ENCODE results near the gene LRRC14B.
"Not testable (repeated sequence)": the region's sequence is repeated elsewhere in the genome, so short reads cannot be mapped to it uniquely, and the experiment has no call there.

Gene LRRC14B

DNA sequence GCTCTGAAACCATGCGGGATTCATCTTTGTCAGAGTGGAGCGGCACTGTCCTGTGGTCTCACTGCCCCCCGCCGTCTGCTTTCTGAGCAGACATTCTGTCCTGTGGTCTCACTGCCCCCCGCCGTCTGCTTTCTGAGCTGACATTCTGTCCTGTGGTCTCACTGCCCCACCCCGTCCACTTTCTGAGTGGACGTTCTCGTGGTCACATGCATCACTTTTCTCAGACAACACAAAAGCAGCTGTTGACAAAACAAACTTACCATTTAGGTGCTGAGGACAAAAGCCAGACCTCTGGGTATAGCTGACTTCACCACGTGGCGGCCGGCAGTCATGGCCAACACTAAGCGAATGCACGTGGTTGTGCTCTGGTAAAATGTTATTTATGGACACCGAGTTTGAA is 2.8 kb downstream of the LRRC14B start:
- DNase-seq = no peak

DNA sequence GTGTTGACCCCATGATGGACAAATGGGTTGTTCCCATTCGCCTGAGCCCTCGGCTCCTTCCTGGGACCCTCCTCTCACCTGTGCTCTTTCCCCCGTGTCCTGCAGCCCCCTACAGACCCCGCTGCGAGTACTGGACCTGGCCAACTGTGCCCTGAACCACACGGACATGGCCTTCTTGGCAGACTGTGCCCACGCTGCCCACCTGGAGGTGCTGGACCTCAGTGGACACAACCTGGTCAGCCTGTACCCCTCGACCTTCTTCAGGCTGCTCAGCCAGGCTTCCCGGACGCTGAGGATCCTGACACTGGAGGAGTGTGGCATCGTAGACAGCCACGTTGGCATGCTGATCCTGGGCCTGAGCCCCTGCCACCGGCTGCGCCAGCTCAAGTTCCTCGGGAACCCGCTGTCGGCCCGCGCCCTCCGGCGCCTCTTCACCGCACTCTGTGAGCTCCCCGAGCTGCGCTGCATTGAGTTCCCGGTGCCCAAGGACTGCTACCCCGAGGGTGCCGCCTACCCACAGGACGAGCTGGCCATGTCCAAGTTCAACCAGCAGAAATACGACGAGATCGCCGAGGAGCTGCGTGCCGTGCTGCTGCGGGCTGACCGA is 3.4 kb downstream of the LRRC14B start:
- DNase-seq = no peak

DNA sequence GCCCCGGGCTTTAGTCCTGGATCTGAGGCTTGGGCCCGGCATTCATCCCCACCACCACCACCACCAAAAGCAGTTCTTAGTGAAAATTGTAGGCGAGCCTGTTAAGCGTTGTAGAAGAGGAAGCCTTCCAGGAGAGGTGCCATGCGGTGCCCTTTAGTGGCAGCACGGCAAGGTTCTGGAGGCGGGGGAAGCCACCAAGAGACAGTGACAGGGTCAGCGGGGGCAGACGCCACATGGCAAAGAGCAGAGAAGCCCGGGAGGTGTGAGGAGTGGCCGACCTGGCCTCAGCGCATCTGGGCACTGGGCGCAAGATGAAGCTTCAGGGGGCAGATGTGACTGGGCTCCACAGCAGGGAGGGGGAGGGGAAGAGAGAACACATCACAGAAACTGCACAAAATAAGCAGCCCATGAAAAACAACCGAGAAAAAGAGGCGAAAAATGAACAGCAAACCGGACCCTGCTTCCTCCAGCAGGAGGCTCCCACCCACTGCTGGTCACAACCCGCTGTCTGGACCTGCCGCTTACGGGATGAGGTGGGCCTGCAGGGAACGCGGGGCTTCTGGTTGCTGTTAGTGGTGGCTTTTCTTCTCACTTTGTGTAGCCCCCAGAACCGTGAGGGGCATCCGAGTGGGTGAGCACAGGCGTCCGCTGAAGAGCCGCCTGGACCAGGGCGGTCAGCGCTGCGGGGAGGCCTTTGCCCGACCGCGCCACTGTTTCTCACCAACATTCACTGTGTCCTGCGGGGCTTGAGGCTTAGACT is 4.3 kb downstream of the LRRC14B start:
- no peak for DNase-seq

DNA sequence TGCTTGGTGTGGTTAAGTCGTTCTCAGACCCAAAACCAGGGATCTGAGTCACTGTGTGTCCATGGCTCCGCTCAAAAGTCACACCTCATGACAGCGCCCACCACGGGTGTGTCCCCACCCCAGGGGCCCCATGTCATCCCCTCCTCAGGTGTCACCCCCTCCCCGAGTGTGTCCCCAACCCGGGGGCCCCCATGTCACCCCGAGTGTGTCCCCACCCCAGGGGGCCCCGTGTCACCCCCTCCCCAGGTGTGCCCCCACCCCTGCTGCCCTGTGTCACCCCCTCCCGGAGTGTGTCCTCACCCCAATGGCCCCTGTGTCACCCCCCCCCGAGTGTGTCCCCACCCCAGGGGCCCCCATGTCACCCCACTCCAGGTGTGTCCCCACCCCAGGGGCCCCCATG is 5.1 kb downstream of the LRRC14B start:
- DNase-seq = no peak

DNA sequence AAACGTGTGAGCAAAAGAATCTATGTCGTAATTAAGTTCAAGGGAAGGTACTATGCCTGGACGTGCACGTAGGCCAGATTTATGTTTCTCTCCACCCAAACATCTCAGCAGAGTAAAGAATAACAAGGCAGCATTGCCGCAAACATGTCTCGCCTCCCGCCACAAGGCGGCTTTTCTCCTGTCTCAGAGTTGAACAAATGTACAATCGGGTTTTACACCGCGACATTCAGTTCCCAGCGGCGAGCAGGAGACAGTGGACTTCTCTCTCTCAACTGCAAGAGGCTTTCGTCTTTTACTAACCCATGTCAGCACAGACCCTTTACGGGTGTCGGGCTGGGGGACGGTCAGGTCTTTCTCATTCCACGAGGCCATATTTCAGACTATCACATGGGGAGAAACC is 5.7 kb downstream of the LRRC14B start:
- DNase-seq = not testable (repeated sequence)

DNA sequence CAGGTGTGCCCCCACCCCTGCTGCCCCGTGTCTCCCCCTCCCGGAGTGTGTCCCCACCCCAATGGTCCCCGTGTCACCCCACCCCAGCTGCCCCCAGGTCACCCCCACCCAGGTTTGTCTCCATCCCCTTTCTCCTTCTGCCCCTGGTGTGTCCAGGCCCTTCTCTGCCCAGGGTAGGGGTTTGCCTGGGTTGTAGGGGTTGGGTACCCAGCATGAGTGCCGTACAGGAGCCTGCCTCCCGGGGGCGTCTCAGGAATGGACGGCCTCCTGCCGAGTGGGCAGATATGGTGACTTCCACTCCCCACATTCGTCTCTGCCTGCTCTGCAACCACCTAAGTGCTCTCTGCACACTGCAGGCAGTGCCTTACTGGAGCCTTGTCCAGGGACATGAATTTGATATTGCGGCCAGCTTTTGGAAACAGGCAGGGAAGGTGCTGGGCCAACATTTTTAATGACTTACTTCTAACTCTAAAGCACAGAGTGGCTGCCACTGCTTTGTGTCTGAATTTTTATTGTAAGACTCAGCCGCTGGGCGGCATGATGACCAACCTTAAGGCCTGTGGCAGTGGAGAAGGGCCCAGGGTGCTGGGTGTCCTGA is 6.7 kb downstream of the LRRC14B start:
- DNase-seq = no peak

DNA sequence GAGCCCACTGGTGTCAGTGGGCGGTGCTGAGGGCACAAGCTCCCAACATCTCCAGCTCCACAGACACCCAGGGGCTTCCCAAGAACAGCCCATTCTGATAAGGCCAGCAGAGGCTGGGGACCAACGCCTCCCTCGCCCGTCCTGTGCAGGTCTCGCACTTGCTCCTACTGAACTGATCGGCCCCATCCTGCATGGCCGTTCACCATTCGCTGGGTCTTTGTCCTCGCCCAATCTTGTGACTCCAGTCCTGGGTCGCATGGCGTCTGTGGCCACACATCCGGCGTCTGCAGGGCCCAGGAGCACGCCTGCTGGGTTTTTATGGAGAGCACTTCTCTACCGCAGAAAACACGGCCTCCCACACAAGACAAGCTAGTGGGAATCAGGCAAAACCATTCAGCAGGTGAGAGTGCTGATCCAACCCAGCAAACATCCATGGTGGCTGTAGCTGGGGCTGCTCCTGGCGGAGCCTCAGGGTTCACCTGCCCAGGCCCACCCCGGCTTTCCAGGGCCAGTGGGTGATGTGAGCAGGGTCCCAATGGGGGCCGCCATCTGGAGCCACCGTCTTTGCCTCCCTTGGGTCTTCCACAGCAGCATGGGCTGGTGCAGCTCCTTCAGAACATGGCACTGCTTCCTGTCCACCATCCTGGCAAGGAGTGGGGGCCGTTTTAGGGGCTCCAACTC is 7.4 kb downstream of the LRRC14B start:
- no peak for DNase-seq

DNA sequence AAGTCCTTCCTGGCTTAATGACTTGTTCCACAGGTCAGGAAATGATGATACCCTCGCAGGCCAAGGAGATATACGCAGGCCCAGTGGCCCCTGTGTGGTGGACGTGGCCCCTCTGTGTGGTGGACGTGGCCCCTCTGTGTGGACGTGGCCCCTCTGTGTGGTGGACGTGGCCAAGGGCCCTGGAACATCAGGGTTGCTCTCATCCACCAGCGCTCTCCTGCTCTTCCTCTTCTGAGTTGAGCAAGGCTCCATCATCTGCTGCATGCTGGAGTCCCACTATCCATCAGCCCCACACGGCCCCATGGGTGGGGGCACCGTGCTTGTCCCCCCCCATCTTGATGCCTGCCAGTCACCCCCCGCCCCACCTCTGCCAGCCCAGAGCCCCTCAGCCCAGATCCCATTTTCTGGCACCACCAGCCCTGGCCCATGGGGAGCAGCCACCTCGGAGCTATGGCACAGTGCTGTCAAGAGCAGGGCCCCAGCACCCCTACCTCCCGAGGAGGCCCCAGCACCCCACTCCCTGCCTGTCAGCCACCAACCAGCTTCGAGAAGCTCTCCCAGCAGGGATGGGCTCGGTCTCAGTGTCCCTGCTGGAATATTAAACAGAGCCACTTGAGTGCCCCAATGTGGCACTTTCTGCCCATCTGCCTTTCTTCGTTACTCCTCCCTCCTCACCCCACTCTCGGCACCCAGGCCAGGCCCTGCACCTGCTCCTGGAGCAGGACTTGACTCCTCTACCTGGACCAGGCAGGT is 8.1 kb downstream of the LRRC14B start:
- no peak for DNase-seq

DNA sequence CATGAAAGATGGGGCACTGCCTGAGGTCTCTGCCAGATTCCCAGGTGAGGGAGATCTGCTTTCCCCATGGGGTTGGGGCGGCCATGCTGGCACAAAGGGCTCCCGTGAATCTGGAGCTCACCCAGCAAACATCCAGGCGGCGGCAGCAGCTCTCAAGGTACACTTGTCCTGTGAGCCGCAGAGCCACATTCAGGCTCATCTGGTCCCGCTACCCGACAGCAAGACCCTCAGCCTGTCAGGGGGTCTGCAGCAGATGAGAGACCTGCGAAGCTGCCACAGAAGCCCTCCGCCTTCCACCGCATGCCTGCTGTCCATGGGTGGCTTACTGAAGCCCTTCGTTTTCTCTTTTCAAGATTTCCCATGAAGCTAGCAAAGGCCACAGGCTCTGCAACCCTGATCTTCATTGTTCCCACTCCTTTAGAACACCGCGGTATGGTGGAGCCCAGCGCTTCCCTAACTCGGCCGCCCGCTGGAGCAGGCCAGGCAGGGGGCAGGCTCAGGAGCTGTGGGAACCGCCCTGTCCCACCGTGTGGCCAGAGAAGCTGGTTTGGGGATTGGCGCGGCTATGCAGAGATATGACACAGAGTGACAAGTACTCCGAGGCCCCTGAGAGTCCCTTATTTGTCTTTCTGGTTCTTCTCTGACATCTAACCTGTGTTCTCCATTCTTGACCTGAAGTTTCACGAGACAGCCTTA is 8.8 kb downstream of the LRRC14B start:
- DNase-seq = no peak

DNA sequence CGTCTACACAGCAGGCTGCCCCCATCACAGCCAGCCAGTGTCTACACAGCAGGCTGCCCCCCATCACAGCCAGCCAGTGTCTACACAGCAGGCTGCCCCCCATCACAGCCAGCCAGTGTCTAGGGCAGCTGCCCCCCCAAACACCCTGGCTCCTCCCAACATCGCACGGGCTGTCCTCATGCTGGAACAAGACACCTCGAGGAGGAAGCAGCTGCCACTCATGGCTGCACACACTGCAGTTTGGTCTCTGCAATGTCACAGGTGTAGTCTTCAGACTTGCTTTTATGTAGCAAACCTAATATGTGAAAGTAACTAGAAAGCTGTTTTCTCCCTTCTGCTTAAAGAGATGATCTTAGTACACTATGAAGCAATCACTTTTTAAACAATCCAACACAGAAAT is 9.7 kb downstream of the LRRC14B start:
- DNase-seq = no peak

DNA sequence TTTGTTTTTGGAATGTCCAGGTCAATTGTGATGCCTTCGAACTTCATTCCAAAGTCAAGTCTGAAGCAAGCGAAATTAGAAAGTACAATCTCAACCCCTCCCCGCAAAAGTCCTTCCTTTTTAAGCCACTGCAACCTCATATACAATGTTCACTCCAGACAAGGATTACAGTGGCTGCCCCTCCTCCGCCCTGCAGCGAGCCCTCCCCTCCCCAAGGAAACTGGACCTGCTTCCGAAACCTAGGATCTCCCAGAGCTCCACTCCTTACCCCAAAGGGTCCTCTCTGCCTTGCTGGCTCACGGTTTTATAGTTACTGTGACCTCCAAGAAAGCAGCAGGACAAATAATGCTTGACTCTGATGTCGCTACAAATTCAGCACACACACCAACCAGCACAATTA is 10.4 kb downstream of the LRRC14B start:
- no peak for DNase-seq

DNA sequence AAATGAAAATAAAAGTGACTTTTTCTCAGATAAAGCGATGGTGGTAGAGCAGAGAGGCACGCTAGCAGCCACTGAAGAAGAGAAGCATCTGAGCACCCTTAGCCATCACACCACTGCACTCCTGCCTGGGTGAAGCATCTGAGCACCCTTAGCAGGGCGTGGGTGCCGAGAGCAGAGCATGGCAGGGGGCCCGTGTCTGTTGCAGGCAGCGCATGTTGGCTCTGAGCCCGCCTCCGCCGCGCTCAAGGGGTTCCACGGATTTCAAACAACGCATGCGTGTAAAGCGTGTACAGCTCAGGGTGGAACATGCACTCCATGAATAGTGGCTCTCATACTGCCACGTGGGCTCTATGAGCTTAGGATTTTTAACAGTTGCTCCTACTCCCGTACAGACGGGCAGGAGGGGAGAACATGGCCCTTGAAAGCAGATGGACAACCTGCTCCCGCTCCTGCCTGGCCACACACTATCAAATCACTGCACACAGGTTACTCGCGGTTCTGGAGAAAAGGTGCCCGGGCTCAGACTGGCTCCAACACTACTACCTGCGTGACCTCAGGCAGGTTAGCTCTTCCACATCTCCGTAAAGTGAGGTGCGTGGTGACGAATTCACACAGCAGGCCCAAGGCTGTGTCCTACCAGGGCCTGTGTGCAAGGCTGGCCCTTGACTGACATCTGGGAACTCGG is 12.1 kb downstream of the LRRC14B start:
- no peak for DNase-seq

DNA sequence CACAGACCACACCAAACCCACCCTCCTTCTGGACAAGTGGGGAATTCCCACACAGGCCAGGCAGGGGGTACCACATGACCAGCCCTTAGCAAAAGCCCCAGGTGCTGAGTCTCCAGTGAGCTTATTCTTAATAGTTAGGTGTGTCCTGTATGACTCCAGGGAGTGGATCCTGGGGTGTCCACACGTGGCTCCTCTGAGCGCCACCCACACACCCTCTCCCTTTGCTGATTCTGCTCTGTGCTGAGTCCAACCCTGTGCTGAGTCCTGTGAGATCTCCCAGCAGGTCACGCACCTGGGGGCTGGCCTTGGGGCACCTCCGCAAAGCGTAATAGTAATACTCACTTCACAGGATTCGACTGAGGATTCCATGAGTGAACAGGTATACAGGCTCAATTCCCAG is 12.7 kb downstream of the LRRC14B start:
- DNase-seq = no peak

DNA sequence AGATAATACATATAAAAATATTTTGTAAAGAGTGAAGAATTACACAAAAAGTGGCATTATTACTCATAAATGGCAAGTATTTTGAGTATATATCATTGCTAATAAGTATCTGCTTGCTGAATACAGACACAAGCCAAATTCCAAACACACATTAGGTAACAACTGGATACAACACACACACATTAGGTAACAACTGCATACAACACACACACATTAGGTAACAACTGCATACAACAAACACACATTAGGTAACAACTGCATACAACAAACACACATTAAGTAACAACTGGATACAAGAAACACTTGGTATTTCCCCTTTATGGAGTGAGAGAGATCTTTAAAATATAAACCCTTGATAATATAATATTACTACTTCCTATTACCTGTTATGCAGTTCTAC is 13.2 kb downstream of the LRRC14B start:
- DNase-seq = no peak

DNA sequence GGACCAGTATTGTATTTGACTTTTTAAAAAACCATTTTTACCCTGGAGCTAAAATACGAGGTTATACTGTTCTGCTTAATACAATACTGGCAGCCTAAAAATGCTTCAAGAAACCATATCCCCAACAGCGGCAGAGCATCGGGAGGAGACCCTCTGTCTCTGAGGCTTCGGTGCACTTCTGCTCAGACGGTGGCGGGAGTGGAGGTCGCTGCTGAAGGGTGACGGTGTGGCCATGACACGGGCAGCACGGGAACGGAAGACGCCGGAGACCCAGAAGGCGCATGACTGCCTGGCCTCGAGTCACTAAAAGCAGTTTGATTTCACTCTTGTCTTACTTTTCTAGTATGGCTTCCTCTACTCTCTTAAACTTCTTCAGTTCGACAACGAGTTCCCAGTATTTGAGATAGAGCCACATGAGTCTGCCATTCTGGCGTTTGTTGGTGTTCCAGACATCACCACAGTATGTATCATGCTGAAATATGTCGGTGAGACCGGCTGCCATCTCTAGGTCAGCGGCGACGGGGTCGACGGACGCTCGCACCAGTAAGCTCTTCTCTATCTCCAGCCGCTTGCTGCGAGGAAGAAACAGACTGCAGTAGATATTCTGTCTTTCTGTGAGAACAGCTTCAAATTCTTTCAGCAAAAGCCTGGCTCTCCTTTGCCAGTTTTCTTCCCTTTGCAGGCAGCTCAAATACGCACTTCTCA is 13.8 kb downstream of the LRRC14B start:
- DNase-seq = no peak

DNA sequence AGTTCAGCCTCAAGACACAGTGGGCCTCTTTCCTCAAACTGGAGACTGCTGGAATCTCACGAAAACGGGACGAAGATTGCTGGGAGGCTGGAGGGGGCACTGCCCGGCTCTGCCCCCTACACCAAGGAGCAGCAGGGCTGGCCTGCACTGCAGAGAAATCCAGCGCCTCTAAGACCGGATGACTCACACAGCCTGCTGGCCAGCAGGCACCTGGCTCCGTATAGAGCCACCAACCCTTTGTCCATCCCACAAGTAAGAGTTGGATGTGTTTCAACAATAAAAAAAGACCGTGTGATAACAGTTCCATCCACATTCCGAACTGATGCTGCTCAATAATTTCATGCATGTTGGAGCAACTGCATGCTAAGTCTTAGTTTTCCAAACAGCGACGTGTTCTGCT is 15.1 kb downstream of the LRRC14B start:
- no peak for DNase-seq

DNA sequence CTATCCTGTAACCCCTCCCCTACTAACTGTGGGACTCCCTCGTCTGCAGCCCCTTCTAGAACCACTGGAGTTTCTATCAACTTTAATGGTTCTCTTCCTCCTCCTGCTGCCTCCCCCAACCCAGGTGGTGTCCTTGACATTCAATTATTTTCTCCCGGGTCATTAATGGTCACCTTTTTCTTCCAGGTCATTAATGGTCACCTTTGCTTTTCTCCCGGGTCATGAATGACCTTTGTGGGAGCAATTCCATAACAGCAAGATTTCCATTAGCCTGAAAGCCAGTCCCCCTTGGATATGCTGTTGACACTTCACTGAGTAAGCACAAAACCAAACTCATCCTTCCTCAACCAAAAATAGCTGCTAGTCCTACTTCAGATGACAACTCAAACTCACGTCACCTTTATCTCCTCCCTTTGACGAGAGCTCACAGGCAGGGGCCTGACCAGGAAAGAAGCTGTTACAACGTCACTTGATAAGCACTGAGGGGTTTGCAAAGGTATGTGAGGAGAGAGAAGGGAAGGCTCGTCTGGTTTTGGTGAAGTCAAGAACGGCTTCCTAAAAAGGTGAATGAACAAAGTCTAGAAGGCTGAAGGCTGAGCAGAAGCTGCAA is 15.7 kb downstream of the LRRC14B start:
- DNase-seq = no peak

DNA sequence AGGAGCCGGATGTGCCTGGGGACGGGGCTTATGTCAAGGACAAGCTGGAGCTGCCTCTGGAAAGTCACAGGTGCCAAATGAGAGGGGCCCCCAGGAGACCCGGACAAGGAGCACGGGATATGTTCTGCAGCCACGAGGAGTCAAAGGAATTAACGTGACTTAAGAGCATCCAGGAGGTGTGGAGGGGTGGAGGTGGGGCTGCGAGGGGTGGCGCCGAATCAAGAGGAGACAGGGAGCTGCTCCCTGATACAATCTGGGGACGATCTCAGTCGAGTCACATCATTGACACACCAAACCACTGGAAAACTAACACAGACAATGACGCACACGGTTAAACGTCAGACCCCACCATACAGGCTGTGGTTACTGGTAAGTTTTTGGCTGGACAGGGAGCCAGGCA is 16.3 kb downstream of the LRRC14B start:
- DNase-seq = no peak

DNA sequence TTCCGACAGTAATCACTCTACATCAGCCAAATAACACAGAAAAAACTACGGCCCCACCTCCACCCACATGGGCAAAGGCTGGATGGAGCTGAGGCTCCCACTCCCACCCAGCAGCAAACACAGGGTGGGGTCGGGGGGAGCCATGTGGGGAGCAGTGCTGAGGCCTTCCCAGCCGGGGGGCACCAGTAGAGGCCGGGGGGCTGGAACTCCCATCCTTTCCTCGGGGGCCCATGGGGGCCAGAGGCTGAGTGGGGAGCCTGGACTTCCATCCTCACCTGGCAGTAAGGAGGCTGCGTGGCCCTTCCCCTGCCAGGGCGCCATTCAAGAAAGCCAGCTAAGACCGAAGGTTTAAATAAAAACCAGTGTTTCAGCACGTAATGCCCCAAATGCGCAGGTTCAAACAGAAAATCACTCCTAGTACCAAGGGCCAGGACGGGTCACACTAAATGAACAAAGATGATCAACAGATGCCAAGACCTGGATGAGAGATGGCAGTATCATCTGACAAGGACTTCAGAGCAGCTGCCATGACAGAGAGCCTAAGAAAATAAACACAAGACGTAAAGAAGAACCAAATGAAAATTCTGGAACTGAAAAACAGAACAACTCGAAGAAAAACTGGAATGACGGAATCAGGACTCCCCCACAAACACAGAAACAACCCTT is 17.3 kb downstream of the LRRC14B start:
- no peak for DNase-seq

DNA sequence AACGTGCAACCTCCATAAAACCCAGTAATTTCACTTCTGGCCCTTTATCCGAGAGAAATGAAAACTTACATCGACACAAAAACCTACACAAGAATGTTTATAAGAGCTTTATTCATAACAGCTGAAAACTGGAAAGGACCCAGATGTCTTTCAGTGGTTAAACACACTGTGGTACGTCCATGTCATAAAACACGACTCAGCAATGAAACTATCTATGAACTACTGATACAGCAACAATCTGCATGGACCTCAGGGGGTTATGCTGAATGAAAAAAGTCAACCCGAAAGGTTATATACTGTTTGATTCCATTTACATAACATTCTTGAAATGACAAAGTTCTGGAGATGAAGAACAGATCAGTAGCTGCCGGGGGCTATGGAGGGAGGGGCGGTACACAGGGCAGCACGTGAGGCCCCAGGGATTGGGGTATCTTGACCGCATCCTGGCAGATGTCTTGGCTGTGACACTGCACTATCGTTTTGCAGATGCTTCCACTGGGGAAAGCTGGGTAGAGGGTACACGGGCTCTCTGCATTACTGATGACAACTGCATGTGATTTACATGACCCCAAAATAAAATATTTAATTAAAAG is 22.6 kb downstream of the LRRC14B start:
- no peak for DNase-seq

All from activated T-cell treated with anti-CD3 and anti-CD28 coated beads, Interleukin-2, amount 50 U/mL, for 1 hour (primary cell).